ENCODE data around the gene ENDOU. TPM values are rescaled to one million over a fixed set of nuclear protein-coding genes. Genes with fewer than 3 reads are reported as not detected.

Gene ENDOU
- polyA plus RNA-seq, result 1 to 10 TPM in 1 of 3 donors, under 1 TPM in 2; 0.14 to 2.0 (median 0.54) TPM

DNA sequence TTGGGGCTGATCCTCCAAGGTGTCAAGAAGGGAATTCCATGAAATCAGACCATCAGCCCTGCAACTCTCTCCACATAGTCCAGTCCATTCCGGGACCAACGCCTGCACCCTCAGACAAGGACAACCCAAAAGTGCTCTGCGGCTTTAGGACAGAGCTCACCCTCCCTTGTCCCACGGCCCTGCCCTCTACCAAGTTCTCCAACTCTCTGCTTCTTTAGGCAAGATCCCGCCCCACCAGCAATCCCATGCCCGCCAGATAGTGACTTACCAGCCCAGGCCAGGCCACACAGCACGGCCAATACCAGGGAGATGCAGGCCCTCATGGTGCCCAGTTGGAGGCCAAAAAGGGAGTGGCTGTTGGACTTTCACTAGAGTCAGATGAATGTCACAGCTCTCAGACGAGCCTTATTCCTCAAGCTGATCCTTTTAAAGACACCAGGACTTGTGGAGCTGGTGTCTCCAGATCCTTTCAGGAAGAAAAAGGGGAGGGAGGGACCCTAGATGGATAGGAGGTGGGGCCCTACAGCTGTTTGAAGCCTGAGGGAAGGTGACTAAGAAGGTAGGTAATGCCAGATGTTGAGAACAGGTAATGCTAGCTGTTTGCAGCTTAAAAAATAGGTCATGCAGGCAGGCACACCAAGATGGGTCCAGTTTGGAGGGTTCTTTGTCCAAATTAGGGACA lies at the start of gene ENDOU:
Gene ENDOU, minus strand, starts transcription at position 400 of the 682 bp plus-strand sequence. Its CDS starts 77 bp downstream, at position 323.
- H3K27ac ChIP-seq (ENCODE audit: low read depth, low read length), result no peak within 1 kb of the TSS
- WGBS, 3 donors, result 90 to 95% (median 95%) methylated on average over 8 of the region's 8 CpGs

DNA sequence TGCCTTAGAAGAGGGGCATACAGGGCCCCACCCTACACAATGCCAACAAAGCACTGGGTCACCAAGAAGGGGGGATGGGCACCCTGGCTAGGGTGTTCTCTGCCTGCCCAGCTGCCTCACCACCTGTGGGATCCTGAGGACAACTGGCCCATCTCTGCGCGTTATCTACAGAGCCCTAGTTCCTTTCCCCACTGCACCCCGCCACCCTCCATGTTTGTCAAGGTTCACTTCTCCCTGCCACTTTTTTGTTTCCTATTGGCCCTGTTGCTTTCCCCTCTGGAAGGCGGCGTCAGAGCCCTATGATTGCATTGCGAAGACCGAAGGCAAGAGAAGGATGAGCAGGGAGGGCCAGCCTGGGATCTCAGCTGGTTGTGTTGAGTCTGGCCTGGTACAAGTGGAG lies 49.4 kb upstream of the ENDOU start:
- no peak overlapping the region for H3K27ac ChIP-seq (ENCODE audit: low read depth, low read length)
- WGBS, 3 donors, result 92 to 94% (median 92%) methylated on average over 7 of the region's 7 CpGs

DNA sequence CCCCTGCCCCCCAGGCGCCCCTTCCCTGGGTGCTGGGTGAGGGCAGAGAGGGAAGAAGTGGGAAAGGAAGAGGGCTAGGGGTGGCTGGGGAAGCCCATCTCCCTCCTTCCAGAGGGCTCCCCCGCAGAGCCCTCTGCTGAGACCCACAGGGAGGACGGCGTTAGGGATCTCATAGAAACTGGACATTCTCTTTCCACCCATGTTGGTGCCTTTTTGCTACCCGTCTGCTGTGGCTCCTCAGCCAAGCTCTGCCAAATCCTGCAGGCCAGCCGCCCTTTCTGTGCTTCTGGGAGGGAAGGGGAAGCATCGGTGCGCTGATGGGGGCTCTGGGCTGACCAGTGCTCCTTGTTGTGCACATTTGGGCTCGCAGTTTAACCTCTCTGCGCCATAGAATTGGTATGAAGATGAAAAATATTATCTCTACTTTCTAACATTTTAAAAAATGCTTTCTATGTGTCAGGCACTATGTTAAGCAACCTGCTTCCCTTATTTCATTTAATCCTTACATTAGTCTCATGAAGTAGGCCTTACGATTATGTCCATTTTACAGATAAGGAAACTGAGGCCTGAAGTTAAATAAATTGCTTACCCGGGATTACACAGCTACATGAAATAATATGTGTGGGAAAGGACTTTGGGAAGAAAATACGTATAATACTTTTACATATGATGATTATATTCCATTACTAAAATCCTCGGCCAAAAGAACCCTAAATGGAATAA lies 48.7 kb upstream of the ENDOU start:
- WGBS, 3 donors, result 53 to 58% (median 54%) methylated on average over 13 to 14 of the region's 14 CpGs
- H3K27ac ChIP-seq (ENCODE audit: low read depth, low read length), result no peak overlapping the region

- 0 to 1% (median 1%) methylated on average over 65 to 106 of the region's 106 CpGs for WGBS, 3 donors
- H3K27ac ChIP-seq (ENCODE audit: low read depth, low read length), result no peak within 1 kb of the TSS
Observed at GRCh38 chr12:47773062-47773857, 48.0 kb upstream of the ENDOU start, which contains the start of gene SLC48A1. Gene SLC48A1 (plus strand): TSS chr12:47773238. CDS start chr12:47773305, 67 bp downstream.

- no peak overlapping the region for H3K27ac ChIP-seq (ENCODE audit: low read depth, low read length)
- 11 to 16% (median 15%) methylated on average over 17 of the region's 17 CpGs for WGBS, 3 donors
Observed at GRCh38 chr12:47772738-47773061, 47.4 kb upstream of the ENDOU start.

DNA sequence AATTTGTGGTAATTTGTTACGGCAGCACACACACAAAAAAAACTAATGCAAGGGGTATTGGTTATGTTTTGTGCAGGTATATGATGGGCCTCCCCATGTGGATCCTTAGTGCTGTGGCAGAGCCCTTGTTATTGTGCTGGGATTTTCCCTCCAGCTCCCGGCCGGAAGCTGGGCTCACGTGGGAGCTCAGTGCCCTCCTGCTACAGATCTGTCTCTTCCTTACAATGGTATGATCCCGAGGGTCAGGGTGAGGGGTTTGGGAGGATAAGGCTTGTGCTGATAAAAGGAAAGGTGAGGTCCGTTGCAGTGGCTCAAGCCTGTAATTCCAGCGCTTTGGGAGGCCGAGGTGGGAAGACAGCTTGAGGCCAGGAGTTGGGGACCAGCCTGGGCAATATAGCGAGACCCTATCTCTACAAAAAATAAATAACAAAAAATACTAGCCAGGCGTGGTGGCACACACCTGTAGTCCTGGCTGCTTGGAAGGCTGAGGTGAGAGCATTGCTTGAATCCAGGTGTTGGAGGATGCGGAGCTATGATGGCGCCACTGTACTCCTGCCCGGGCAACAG lies 46.9 kb upstream of the ENDOU start:
- no peak overlapping the region for H3K27ac ChIP-seq (ENCODE audit: low read depth, low read length)

GRCh38 chr12:47771304-47771703 lies 46.0 kb upstream of the ENDOU start:
- no peak overlapping the region for H3K27ac ChIP-seq (ENCODE audit: low read depth, low read length)
- 86 to 93% (median 92%) methylated on average over 6 of the region's 6 CpGs for WGBS, 3 donors

More for the DNA sequence above, 46.9 kb upstream of the ENDOU start:
- whole genome bisulfite sequencing, 3 donors, result 77 to 81% (median 81%) methylated on average over 13 of the region's 13 CpGs

DNA sequence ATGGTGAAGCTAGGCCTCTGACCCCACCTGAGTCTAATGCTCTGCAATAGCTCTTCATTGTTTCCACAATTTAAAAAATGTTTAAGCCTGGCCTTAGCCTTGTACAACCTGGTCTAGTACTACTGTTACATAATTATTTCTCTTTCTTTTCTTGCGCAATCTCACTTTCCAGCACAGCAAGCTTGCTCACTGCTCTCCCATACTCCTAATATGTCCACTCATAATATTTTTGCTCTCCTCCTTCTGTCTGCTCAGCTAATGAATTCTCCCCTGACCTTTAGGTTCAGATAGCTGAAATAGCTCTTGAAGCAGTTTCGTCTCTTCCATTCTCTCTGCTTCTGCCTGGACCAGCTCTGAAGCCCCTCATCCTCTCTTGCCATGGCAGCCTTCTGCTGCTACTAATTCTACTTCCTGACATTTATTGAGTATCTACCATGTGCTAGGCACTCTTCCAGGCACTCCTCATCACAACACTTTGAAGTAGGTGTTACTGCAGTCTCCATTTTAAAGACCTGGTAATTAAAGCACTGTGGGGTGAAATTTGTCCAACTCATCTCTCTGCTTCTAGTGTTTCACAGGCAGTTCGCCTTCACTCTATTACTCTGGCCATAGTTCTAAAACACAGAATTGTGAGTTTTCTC lies 44.9 kb upstream of the ENDOU start:
- WGBS, 3 donors, result 72 to 82% (median 78%) methylated on average over 3 of the region's 3 CpGs
- H3K27ac ChIP-seq (ENCODE audit: low read depth, low read length), result no peak overlapping the region

- 81 to 90% (median 88%) methylated on average over 4 of the region's 4 CpGs for WGBS, 3 donors
- H3K27ac ChIP-seq (ENCODE audit: low read depth, low read length), result no peak overlapping the region
Observed at GRCh38 chr12:47769234-47770085, 44.2 kb upstream of the ENDOU start.

- H3K27ac ChIP-seq (ENCODE audit: low read depth, low read length), result no peak overlapping the region
- 50 to 77% (median 77%) methylated on average over 2 of the region's 2 CpGs for WGBS, 3 donors
Observed at GRCh38 chr12:47768323-47768811, 43.1 kb upstream of the ENDOU start.

GRCh38 chr12:47767216-47767724 lies 42.0 kb upstream of the ENDOU start:
- 42 to 66% (median 55%) methylated on average over 4 of the region's 4 CpGs for WGBS, 3 donors
- H3K27ac ChIP-seq (ENCODE audit: low read depth, low read length), result no peak overlapping the region

DNA sequence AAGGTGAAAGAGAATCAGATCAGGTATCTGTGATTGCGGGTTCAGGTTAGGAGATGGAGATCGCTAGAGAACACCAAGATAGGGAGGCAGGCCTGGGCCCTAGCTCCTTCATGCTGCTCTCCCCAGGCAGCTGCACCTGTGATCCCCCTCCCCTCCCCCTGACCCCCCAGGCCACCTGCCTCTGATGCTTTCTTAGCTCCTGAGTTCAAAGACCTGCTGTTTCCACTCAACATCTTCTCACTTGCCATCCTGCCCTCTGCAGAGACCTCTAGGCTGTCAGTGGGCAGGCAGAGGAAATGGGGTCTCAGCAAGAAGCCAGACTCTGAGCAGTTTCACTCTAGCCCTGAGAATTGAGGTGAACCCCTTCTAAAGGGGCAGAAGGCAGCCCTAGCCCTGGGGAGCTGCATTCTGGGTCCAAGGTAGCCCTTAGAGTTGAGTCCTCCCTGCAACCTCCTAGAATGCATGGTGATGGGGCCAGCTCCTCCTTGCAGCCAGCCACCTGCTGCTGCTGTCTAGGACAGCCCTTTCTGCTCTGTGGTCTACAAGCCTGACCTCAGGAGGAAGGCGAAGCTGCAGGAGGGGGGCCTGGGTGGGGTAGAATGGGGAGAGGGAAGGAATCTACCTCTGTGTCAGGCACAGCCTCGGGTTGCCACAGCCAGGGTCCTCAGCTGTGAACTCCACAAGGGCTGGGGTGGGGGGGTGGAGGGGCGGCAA lies 41.4 kb upstream of the ENDOU start:
- WGBS, 3 donors, result 49 to 66% (median 61%) methylated on average over 5 of the region's 5 CpGs
- no peak overlapping the region for H3K27ac ChIP-seq (ENCODE audit: low read depth, low read length)

GRCh38 chr12:47763481-47764346 lies 38.4 kb upstream of the ENDOU start:
- no peak overlapping the region for H3K27ac ChIP-seq (ENCODE audit: low read depth, low read length)
- WGBS, 3 donors, result 63 to 84% (median 70%) methylated on average over 8 of the region's 8 CpGs

- 67 to 77% (median 74%) methylated on average over 3 of the region's 3 CpGs for WGBS, 3 donors
- H3K27ac ChIP-seq (ENCODE audit: low read depth, low read length), result no peak overlapping the region
Observed at GRCh38 chr12:47762850-47763465, 37.7 kb upstream of the ENDOU start.

All from adipose tissue (tissue), 3 donors.